Measurements from ENCODE around the gene KRTAP5-7.

DNA sequence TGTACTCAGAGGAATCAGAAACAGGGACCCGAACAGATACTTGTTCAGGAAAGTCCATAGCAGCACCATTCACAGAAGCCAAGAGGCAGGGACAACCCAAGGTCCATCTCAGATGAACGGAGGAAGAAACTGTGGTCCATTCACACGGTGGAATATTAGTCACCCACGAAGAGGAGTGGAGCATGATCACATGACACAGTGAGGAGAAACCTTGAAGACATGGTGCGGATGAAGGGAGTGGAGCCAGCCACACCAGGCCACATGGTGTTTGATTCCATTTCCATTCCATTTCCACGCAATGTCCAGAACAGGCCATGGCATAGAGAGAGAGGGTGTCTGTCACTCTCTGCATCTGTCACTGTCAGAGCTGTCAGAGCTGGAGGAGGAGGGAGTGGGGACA, 43.4 kb upstream of the KRTAP5-7 start:
- TF ChIP-seq EZH2 (IDR thresholded peaks at IDR 0.05; ENCODE audit: low read depth): no peak
- TF ChIP-seq, protein P1, sequence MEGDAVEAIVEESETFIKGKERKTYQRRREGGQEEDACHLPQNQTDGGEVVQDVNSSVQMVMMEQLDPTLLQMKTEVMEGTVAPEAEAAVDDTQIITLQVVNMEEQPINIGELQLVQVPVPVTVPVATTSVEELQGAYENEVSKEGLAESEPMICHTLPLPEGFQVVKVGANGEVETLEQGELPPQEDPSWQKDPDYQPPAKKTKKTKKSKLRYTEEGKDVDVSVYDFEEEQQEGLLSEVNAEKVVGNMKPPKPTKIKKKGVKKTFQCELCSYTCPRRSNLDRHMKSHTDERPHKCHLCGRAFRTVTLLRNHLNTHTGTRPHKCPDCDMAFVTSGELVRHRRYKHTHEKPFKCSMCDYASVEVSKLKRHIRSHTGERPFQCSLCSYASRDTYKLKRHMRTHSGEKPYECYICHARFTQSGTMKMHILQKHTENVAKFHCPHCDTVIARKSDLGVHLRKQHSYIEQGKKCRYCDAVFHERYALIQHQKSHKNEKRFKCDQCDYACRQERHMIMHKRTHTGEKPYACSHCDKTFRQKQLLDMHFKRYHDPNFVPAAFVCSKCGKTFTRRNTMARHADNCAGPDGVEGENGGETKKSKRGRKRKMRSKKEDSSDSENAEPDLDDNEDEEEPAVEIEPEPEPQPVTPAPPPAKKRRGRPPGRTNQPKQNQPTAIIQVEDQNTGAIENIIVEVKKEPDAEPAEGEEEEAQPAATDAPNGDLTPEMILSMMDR (conservative IDR thresholded peaks at IDR 0.05): no peak

All from PC-9 (cell line).